Measurements from ENCODE around the gene TADA3. TPM values are rescaled to one million over a fixed set of nuclear protein-coding genes. Genes with fewer than 3 reads are reported as not detected.

Gene TADA3
- total RNA-seq, 1 donor, result 102 TPM

DNA sequence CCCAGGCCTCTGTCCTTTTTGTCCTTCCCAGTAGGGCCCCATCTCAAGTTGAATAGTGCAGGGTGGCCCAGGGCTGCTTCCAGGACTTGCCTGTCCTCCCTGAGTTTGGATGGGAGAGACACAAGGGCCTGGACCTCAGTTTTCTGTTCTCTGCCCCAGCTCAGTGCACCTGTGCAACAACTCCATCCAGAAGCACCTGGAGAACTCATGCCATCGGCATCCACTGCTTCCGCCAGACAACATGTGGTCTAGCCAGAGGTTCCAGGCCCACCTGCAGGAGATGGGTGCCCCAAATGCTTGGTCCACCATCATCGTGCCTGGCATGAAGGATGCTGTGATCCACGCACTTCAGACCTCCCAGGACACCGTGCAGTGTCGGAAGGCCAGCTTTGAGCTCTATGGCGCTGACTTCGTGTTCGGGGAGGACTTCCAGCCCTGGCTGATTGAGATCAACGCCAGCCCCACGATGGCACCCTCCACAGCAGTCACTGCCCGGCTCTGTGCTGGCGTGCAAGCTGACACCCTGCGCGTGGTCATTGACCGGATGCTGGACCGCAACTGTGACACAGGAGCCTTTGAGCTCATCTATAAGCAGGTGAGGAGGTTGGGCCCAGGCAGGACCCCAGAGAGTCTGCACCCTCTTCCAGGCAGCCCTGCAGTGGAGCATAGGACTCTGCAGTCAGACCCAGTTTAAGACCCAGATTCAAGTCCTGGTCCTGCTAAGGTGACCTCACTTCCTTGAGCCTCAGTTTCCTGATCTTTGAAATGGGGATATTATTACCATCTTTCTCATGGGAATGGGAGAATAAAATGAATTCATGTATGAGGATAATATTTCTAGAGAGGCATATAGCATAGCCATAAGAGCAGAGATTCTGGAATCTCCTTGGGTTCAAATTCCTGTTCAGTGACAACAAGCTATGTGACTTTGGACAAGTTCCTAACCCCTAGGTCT lies 36.8 kb upstream of the TADA3 start:
- H3K4me2 ChIP-seq (ENCODE audit: insufficient read depth, low read length), result no peak overlapping the region
- no peak overlapping the region for H3K27ac ChIP-seq (ENCODE audit: low read depth, low read length)
- H3K79me2 ChIP-seq (ENCODE audit: insufficient read depth, low read length), result no peaks in the 10 kb centered on the region

DNA sequence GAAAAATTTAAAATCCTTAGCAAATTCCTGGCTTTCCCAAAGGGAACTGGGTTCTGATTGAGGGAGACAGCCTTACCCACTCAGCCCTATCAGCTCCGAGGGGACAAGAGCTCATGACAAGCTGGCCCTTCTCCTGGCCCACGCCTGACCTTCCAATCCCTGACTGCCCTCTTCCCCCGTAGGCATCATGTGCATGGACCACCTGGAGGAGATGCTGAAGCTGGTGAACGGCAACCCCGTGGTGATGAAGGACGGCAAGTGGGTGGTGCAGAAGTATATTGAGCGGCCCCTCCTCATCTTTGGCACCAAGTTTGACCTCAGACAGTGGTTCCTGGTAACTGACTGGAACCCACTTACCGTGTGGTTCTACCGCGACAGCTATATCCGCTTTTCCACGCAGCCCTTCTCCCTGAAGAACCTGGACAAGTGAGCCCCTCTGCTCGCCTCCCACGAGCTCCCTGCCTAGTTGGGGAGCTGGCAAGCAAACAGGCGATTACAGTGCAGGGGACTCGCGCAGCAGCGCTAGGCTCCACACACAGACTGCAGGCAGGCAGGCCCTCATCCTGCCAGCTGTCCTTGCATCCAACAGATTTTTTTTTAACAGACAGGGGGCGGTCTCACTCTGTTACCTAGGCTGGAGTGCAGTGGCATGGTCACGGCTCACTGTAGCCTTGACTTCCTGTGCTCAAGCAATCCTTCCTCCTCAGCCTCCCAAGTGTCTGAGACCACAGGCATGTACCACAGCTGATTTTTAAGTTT lies 34.7 kb upstream of the TADA3 start:
- peak; percentile 86 for DNase-seq (ENCODE audit: insufficient read length, low spot score, missing footprints)
- H3K27ac ChIP-seq (ENCODE audit: low read depth, low read length), result no peak overlapping the region
- no peaks in the 10 kb centered on the region for H4K20me1 ChIP-seq (ENCODE audit: insufficient read depth, low read length)
- no peaks in the 10 kb centered on the region for H3K79me2 ChIP-seq (ENCODE audit: insufficient read depth, low read length)
- no peak overlapping the region for H3K4me3 ChIP-seq (ENCODE audit: insufficient read depth, low read length)
- no peaks in the 10 kb centered on the region for H3K9me3 ChIP-seq (ENCODE audit: low read depth, low read length)
- no peaks in the 10 kb centered on the region for H3K27me3 ChIP-seq (ENCODE audit: insufficient read depth, low read length)
- no peak overlapping the region for H2AFZ ChIP-seq (ENCODE audit: low read length)
- no peaks in the 10 kb centered on the region for H3K4me1 ChIP-seq (ENCODE audit: insufficient read depth, low read length)
- TF ChIP-seq, protein P1, sequence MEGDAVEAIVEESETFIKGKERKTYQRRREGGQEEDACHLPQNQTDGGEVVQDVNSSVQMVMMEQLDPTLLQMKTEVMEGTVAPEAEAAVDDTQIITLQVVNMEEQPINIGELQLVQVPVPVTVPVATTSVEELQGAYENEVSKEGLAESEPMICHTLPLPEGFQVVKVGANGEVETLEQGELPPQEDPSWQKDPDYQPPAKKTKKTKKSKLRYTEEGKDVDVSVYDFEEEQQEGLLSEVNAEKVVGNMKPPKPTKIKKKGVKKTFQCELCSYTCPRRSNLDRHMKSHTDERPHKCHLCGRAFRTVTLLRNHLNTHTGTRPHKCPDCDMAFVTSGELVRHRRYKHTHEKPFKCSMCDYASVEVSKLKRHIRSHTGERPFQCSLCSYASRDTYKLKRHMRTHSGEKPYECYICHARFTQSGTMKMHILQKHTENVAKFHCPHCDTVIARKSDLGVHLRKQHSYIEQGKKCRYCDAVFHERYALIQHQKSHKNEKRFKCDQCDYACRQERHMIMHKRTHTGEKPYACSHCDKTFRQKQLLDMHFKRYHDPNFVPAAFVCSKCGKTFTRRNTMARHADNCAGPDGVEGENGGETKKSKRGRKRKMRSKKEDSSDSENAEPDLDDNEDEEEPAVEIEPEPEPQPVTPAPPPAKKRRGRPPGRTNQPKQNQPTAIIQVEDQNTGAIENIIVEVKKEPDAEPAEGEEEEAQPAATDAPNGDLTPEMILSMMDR (IDR thresholded peaks at IDR 0.05; ENCODE audit: extremely low read depth, low read depth, low read length), result no peak
- peaks cover 32% of the 10 kb centered on the region for H3K36me3 ChIP-seq (ENCODE audit: insufficient read depth, low read length)
- H3K4me2 ChIP-seq (ENCODE audit: insufficient read depth, low read length), result no peak overlapping the region

More for the DNA sequence above, 36.8 kb upstream of the TADA3 start:
- Histone ChIP-seq H2AFZ (ENCODE audit: low read length) (no peak overlapping the region), H4K20me1 (ENCODE audit: insufficient read depth, low read length) (no peaks in the 10 kb centered on the region), H3K9me3 (ENCODE audit: low read depth, low read length) (no peaks in the 10 kb centered on the region), H3K36me3 (ENCODE audit: insufficient read depth, low read length) (peaks cover 37% of the 10 kb centered on the region), H3K27me3 (ENCODE audit: insufficient read depth, low read length) (no peaks in the 10 kb centered on the region), H3K4me3 (ENCODE audit: insufficient read depth, low read length) (no peak overlapping the region), H3K4me1 (ENCODE audit: insufficient read depth, low read length) (no peaks in the 10 kb centered on the region)
- DNase-seq (ENCODE audit: insufficient read length, low spot score, missing footprints), result peak; percentile 71
- TF ChIP-seq, protein P1 (IDR thresholded peaks at IDR 0.05; ENCODE audit: extremely low read depth, low read depth, low read length), result no peak

DNA sequence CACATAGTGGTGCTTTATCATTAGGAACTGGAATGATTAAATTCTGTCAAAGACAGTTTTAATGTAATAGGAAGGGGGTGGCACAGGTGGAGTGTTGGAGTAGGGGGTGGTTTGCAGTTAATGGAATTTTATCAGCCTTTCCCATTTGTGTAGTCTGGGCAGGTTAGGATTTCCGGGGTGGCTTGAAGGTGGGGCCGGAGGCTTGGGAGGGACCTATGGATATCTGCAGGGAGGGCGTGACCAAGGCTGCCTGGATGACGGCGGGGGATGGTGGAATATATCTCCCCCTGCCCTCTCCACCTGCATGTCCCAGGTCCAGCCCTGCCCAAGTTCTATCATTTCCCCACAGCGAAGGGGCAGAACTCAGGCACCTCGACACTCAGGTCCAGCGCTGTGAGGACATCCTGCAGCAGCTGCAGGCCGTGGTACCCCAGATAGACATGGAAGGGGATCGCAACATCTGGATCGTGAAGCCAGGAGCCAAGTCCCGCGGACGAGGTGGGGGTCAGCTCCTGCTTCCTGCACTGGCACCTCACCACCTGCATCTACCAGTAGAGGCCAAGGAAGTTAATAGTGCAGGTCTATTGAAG lies 33.3 kb upstream of the TADA3 start:
- no peaks in the 10 kb centered on the region for H4K20me1 ChIP-seq (ENCODE audit: insufficient read depth, low read length)
- peaks cover 25% of the 10 kb centered on the region for H3K36me3 ChIP-seq (ENCODE audit: insufficient read depth, low read length)
- H3K27ac ChIP-seq (ENCODE audit: low read depth, low read length), result no peak overlapping the region
- H3K27me3 ChIP-seq (ENCODE audit: insufficient read depth, low read length), result no peaks in the 10 kb centered on the region
- H3K79me2 ChIP-seq (ENCODE audit: insufficient read depth, low read length), result no peaks in the 10 kb centered on the region
- H2AFZ ChIP-seq (ENCODE audit: low read length), result no peak overlapping the region
- H3K9me3 ChIP-seq (ENCODE audit: low read depth, low read length), result no peaks in the 10 kb centered on the region
- no peak overlapping the region for H3K4me3 ChIP-seq (ENCODE audit: insufficient read depth, low read length)
- H3K4me2 ChIP-seq (ENCODE audit: insufficient read depth, low read length), result no peak overlapping the region
- peak; percentile 37 for DNase-seq (ENCODE audit: insufficient read length, low spot score, missing footprints)
- H3K4me1 ChIP-seq (ENCODE audit: insufficient read depth, low read length), result no peaks in the 10 kb centered on the region
- TF ChIP-seq, protein P1 (IDR thresholded peaks at IDR 0.05; ENCODE audit: extremely low read depth, low read depth, low read length), result no peak

All from osteoblast (primary cell).